ENCODE results near the gene EEF1A1.
"Not testable (repeated sequence)": the region's sequence is repeated elsewhere in the genome, so short reads cannot be mapped to it uniquely, and the experiment has no call there.

EEF1A1 gene

GRCh38 chr6:73520688-73521350, at the start of gene EEF1A1:
EEF1A1 (minus strand) TSS chr6:73521032; CDS start chr6:73520026, 1,006 bp downstream.
- DNase-seq, result peak; percentile 100

- DNase-seq, result no peak
Measured at GRCh38 chr6:73569121-73569520, 48.3 kb upstream of the EEF1A1 start.

- peak; percentile 91 for DNase-seq
Measured at GRCh38 chr6:73566954-73567591, 46.2 kb upstream of the EEF1A1 start.

GRCh38 chr6:73566486-73566871, 45.6 kb upstream of the EEF1A1 start:
- not testable (repeated sequence) for DNase-seq

- no peak for DNase-seq
Measured at GRCh38 chr6:73565767-73566485, 45.1 kb upstream of the EEF1A1 start.

- DNase-seq, result no peak
Measured at GRCh38 chr6:73564578-73565345, 43.9 kb upstream of the EEF1A1 start.

GRCh38 chr6:73562558-73562957, 41.7 kb upstream of the EEF1A1 start:
- no peak for DNase-seq

- DNase-seq, result peak; percentile 32 to 82 (median 76)
Measured at GRCh38 chr6:73560853-73561407, 40.1 kb upstream of the EEF1A1 start.

- peak; percentile 54 to 79 (median 64) for DNase-seq
Measured at GRCh38 chr6:73560182-73560732, 39.4 kb upstream of the EEF1A1 start.

GRCh38 chr6:73559399-73559794, 38.6 kb upstream of the EEF1A1 start:
- DNase-seq, result not testable (repeated sequence)

GRCh38 chr6:73558624-73559398, 38.0 kb upstream of the EEF1A1 start:
- no peak for DNase-seq

GRCh38 chr6:73556836-73557235, 36.0 kb upstream of the EEF1A1 start:
- DNase-seq, result no peak

- DNase-seq, result not testable (repeated sequence)
Measured at GRCh38 chr6:73555380-73555949, 34.6 kb upstream of the EEF1A1 start.

- DNase-seq, result not testable (repeated sequence)
Measured at GRCh38 chr6:73551115-73551514, 30.3 kb upstream of the EEF1A1 start.

- peak; percentile 17 to 49 (median 30) for DNase-seq
Measured at GRCh38 chr6:73548458-73549446, 27.9 kb upstream of the EEF1A1 start.

GRCh38 chr6:73547036-73547435, 26.2 kb upstream of the EEF1A1 start:
- no peak for DNase-seq

GRCh38 chr6:73542891-73543290, 22.1 kb upstream of the EEF1A1 start:
- no peak for DNase-seq

- not testable (repeated sequence) for DNase-seq
Measured at GRCh38 chr6:73542481-73542880, 21.6 kb upstream of the EEF1A1 start.

GRCh38 chr6:73538116-73538779, 17.4 kb upstream of the EEF1A1 start:
- peak in 1 of 3 donors; percentile 8 for DNase-seq
